OCI-LY1 (cell line): ENCODE data around the gene LRRN3.

ENCODE experiments used
- H2AFZ ChIP-seq: fragments of 200-600 bp; sonication (generic), shearing (Covaris generic); 2 replicates; pipeline ENCODE4 v1.6.0; 2014; ENCODE audit warnings: antibody characterized with exemption, mild to moderate bottlenecking, low read length
- H3F3A ChIP-seq: fragments of 200-600 bp; sonication (generic), shearing (Covaris generic); 2 replicates; pipeline ENCODE4 v1.6.0; 2014; ENCODE audit warnings: mild to moderate bottlenecking, antibody characterized with exemption, low read length, moderate library complexity; ENCODE audit not compliant: insufficient read depth
- H3K27ac ChIP-seq: fragments of 200-600 bp; sonication (generic); 2 replicates; pipeline ENCODE4 v1.5.1; 2014; ENCODE audit warnings: low read length, mixed run types, mild to moderate bottlenecking, low read depth; ENCODE audit not compliant: poor library complexity, severe bottlenecking
- H3K27me3 ChIP-seq: fragments of 200-600 bp; sonication (generic); 2 replicates; pipeline ENCODE4 v1.6.0; 2014; ENCODE audit warnings: antibody characterized with exemption, mild to moderate bottlenecking, low read length, moderate library complexity; ENCODE audit not compliant: insufficient read depth
- H3K36me3 ChIP-seq: fragments of 200-600 bp; sonication (generic); 2 replicates; pipeline ENCODE4 v1.6.1; 2014; ENCODE audit warnings: mild to moderate bottlenecking, antibody characterized with exemption, low read length, moderate library complexity, mixed read lengths; ENCODE audit not compliant: insufficient read depth
- H3K4me1 ChIP-seq: fragments of 200-600 bp; sonication (generic); 2 replicates; pipeline ENCODE4 v1.5.1; 2014; ENCODE audit warnings: mild to moderate bottlenecking, low read length, moderate library complexity; ENCODE audit not compliant: insufficient read depth, severe bottlenecking
- H3K4me2 ChIP-seq: fragments of 200-600 bp; sonication (generic), shearing (Covaris generic); 2 replicates; pipeline ENCODE4 v1.6.1; 2014; ENCODE audit warnings: low read length
- H3K4me3 ChIP-seq: fragments of 200-600 bp; sonication (generic); 2 replicates; pipeline ENCODE4 v1.5.1; 2014; ENCODE audit warnings: low read length, low read depth, mild to moderate bottlenecking, mixed read lengths; ENCODE audit not compliant: poor library complexity, severe bottlenecking
- H3K79me2 ChIP-seq: fragments of 200-600 bp; shearing (Covaris generic); 2 replicates; pipeline ENCODE4 v1.6.1; 2016; ENCODE audit warnings: mixed run types, low read length, mixed read lengths; ENCODE audit not compliant: insufficient read depth
- H3K9ac ChIP-seq: fragments of 200-600 bp; sonication (generic), shearing (Covaris generic); 2 replicates; pipeline ENCODE4 v1.6.1; 2014; ENCODE audit warnings: mild to moderate bottlenecking, low read length, mixed read lengths
- H3K9me2 ChIP-seq: fragments of 200-600 bp; sonication (generic), shearing (Covaris generic); 2 replicates; pipeline ENCODE4 v1.6.1; 2014; ENCODE audit warnings: low read depth, mild to moderate bottlenecking, low read length, mixed read lengths
- H3K9me3 ChIP-seq: fragments of 200-600 bp; shearing (Covaris generic); 2 replicates; pipeline ENCODE4 v1.6.1; 2014; ENCODE audit warnings: low read length, mixed read lengths
- H4K20me1 ChIP-seq: fragments of 200-600 bp; sonication (generic), shearing (Covaris generic); 2 replicates; pipeline ENCODE4 v1.6.0; 2016; ENCODE audit warnings: mild to moderate bottlenecking, low read length; ENCODE audit not compliant: insufficient read depth
- EZH2 ChIP-seq: fragments of 200-600 bp; sonication (generic), shearing (Covaris generic); IDR thresholded peaks from 2 replicates; pipeline ENCODE4 v1.8.0; 2017; ENCODE audit warnings: borderline replicate concordance, mixed run types, mild to moderate bottlenecking, antibody characterized with exemption, low read length, moderate library complexity, mixed read lengths
- TF ChIP-seq, protein P1 (sequence below): fragments of 200-600 bp; sonication (generic), shearing (Covaris generic); IDR thresholded peaks from 2 replicates; pipeline ENCODE4 v1.5.1; 2017; ENCODE audit warnings: mild to moderate bottlenecking, antibody characterized with exemption, low read length, moderate library complexity, mixed read lengths

LRRN3 gene

DNA sequence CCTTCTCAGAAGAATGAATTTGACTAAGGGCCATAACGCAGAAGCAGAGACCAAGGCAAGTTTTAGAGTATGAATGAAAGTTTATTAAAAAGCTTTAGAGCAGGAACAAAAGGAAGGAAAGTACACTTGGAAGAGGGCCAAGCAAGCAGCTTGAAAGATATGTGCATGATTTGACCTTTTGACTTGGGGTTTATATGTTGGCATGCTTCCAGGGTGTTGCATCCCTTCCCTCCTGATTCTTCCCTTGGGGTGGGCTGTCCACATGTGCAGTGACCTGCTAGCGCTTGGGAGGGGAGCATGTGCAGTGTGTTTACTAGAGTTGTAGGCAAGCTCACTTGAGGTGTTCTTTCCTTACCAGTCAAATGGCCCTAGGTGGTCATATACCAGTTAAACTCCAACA, 37.9 kb upstream of the LRRN3 start:
- Histone ChIP-seq H3K9me3 (no peaks in the 10 kb centered on the region), H3K4me1 (peaks cover 8% of the 10 kb centered on the region), H3K36me3 (no peaks in the 10 kb centered on the region), H3K27me3 (no peaks in the 10 kb centered on the region), H2AFZ (no peak overlapping the region), H3K27ac (no peak overlapping the region), H4K20me1 (no peaks in the 10 kb centered on the region), H3K79me2 (no peaks in the 10 kb centered on the region), H3K9ac (no peak overlapping the region), H3K4me3 (no peak overlapping the region), H3K9me2 (no peaks in the 10 kb centered on the region), H3F3A (no peaks in the 10 kb centered on the region), H3K4me2 (no peak overlapping the region)
- TF ChIP-seq, protein P1, sequence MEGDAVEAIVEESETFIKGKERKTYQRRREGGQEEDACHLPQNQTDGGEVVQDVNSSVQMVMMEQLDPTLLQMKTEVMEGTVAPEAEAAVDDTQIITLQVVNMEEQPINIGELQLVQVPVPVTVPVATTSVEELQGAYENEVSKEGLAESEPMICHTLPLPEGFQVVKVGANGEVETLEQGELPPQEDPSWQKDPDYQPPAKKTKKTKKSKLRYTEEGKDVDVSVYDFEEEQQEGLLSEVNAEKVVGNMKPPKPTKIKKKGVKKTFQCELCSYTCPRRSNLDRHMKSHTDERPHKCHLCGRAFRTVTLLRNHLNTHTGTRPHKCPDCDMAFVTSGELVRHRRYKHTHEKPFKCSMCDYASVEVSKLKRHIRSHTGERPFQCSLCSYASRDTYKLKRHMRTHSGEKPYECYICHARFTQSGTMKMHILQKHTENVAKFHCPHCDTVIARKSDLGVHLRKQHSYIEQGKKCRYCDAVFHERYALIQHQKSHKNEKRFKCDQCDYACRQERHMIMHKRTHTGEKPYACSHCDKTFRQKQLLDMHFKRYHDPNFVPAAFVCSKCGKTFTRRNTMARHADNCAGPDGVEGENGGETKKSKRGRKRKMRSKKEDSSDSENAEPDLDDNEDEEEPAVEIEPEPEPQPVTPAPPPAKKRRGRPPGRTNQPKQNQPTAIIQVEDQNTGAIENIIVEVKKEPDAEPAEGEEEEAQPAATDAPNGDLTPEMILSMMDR, result no peak
- no peak for TF ChIP-seq EZH2

- Histone ChIP-seq H3K4me1 (peaks cover 8% of the 10 kb centered on the region), H3K9me3 (no peaks in the 10 kb centered on the region), H3F3A (no peaks in the 10 kb centered on the region), H3K4me2 (no peak overlapping the region), H3K9ac (no peak overlapping the region), H3K27me3 (no peaks in the 10 kb centered on the region), H3K79me2 (no peaks in the 10 kb centered on the region), H3K36me3 (no peaks in the 10 kb centered on the region), H3K27ac (no peak overlapping the region), H3K9me2 (no peaks in the 10 kb centered on the region), H2AFZ (no peak overlapping the region), H4K20me1 (no peaks in the 10 kb centered on the region), H3K4me3 (no peak overlapping the region)
- TF ChIP-seq, protein P1, result no peak
- no peak for TF ChIP-seq EZH2
Observed at GRCh38 chr7:111056371-111056770, 34.6 kb upstream of the LRRN3 start.

DNA sequence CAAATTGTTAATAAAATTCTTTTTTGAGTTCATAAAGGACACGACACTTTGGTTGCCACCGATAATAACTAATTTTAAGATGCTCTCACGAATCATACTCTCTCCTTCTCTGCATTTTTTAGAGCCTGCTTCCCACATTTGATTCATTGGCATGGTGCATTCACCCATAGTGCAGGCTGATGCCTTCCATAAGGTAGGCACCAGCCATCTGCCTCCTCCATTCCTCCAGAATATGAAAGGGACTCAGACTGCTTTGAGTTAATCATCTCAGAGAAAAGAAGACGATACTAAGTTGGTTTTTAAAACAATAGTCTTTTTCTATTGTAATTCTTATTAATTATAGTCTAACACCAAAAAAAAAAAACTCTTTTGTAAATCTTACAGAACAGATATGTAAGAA, 33.9 kb upstream of the LRRN3 start:
- no peaks in the 10 kb centered on the region for H3F3A ChIP-seq
- H4K20me1 ChIP-seq, result no peaks in the 10 kb centered on the region

GRCh38 chr7:111059833-111060232, 31.1 kb upstream of the LRRN3 start:
- Histone ChIP-seq H3K27ac (no peak overlapping the region), H3K4me3 (no peak overlapping the region), H3K27me3 (no peaks in the 10 kb centered on the region), H4K20me1 (no peaks in the 10 kb centered on the region), H3K4me1 (peaks cover 8% of the 10 kb centered on the region), H3K79me2 (no peaks in the 10 kb centered on the region), H3K36me3 (no peaks in the 10 kb centered on the region), H3F3A (no peaks in the 10 kb centered on the region), H2AFZ (no peak overlapping the region), H3K9me2 (no peaks in the 10 kb centered on the region), H3K4me2 (no peak overlapping the region), H3K9me3 (peaks cover 12% of the 10 kb centered on the region), H3K9ac (no peak overlapping the region)
- TF ChIP-seq, protein P1, result no peak
- no peak for TF ChIP-seq EZH2

More for the DNA sequence above, 33.9 kb upstream of the LRRN3 start:
- Histone ChIP-seq H3K4me1 (peaks cover 8% of the 10 kb centered on the region), H3K79me2 (no peaks in the 10 kb centered on the region), H3K9me3 (0 out of 2 replicates have a peak, but pooled peaks cover 2% of the 10 kb centered on the region), H2AFZ (no peak overlapping the region), H3K4me2 (no peak overlapping the region), H3K9ac (no peak overlapping the region), H3K36me3 (no peaks in the 10 kb centered on the region), H3K9me2 (no peaks in the 10 kb centered on the region), H3K27ac (no peak overlapping the region), H3K4me3 (no peak overlapping the region), H3K27me3 (no peaks in the 10 kb centered on the region)
- TF ChIP-seq EZH2, result no peak
